ENCODE data around the gene HIRA.

HIRA gene

DNA sequence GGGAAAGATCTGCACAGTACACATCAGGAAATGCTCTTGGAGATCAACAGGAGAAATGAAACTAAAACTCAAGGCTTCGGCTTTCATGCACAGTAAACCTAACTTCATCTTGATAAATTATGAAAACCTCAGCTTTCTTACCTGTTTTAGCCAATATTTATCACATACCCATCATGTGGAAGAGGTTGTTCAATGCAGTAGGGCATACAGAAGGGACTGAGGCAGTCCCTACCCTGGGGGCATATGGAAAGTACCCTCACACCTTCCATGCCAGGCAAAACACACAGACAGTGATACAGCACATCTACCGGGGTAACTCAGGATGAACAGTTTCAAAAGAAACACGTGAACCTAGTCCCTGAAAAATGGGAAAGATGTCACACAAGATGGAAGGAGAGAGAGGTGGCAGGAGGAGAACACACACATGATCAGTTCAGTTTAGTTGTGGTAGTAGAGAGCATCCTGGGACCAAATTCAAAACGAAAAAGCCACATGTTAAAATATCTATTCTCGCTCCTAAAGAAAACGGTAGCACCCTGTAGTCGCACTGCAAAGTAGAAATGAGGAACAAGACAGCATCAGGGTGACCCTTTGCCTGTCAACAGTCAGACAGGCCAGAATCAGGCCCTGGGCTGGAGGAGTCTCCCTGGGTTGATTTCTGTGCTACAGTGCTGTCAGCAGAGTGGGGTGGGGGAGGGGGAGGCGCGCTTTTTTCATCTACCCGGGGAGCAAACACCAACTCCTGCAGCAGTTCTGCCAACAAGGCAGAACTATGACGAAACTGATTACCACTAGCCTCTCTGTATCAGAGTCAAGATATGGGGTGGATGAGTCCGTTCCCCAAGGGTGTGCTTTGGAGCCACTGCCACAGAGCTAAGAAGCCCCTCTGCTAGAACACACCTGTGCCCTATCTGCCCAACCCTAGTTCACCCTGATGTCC, 1.3 kb downstream of the HIRA start:
- in situ Hi-C loops (cut with MboI; ENCODE audit: low sequenced_read_pairs): loop anchor here (25.0 kb wide), 2 partner anchors 432 to 468 kb away; partner anchors contain the start of genes GNB1L and RTL10
- DNase-seq (ENCODE audit: low spot score in 2 of 2): peak in 1 of 2 experiments; percentile 58
- Histone ChIP-seq H3K4me1 (peaks cover 13% of the 10 kb centered on the region), H3K36me3 (replicated peaks) (peaks cover 26% of the 10 kb centered on the region), H3K4me3 (peak overlapping the region; percentile 89), H3K27me3 (ENCODE audit: low read depth) (no peaks in the 10 kb centered on the region), H3K9me3 (no peaks in the 10 kb centered on the region)

- H3K4me1 ChIP-seq: peaks cover 3% of the 10 kb centered on the region; the same call in 1 of the 2 replicates
- H3K9me3 ChIP-seq: no peaks in the 10 kb centered on the region
- H3K27me3 ChIP-seq (ENCODE audit: low read depth): no peaks in the 10 kb centered on the region
- no peak overlapping the region for H3K4me3 ChIP-seq
- no peak for DNase-seq (ENCODE audit: low spot score in 2 of 2)
- H3K36me3 ChIP-seq (replicated peaks): peaks cover 8% of the 10 kb centered on the region
- in situ Hi-C loops (cut with MboI; ENCODE audit: low sequenced_read_pairs): loop anchor here (25.0 kb wide), 1 partner anchor 88 kb away; the partner anchor contains the start of gene CLDN5
These were observed 7.4 kb downstream of the HIRA start for GRCh38 chr22:19424186-19424500.

GRCh38 chr22:19422440-19423301, 8.9 kb downstream of the HIRA start:
- in situ Hi-C loops (cut with MboI; ENCODE audit: low sequenced_read_pairs): loop anchor here (25.0 kb wide), 1 partner anchor 90 kb away; the partner anchor contains the start of gene CLDN5

GRCh38 chr22:19420321-19420720, 11.2 kb downstream of the HIRA start:
- no peaks in the 10 kb centered on the region for H3K27me3 ChIP-seq (ENCODE audit: low read depth)
- H3K4me1 ChIP-seq: peaks cover 3% of the 10 kb centered on the region; the same call in 1 of the 2 replicates
- in situ Hi-C loops (cut with MboI; ENCODE audit: low sequenced_read_pairs): loop anchor here (25.0 kb wide), 1 partner anchor 92 kb away; the partner anchor contains the start of gene CLDN5
- DNase-seq (ENCODE audit: low spot score in 2 of 2): no peak
- H3K36me3 ChIP-seq (replicated peaks): peaks cover 6% of the 10 kb centered on the region
- H3K4me3 ChIP-seq: no peak overlapping the region
- H3K9me3 ChIP-seq: no peaks in the 10 kb centered on the region

More at GRCh38 chr22:19422440-19423301, 8.9 kb downstream of the HIRA start:
- peaks cover 7% of the 10 kb centered on the region for H3K36me3 ChIP-seq (replicated peaks)
- peaks cover 3% of the 10 kb centered on the region; the same call in 1 of the 2 replicates for H3K4me1 ChIP-seq
- H3K27me3 ChIP-seq (ENCODE audit: low read depth): no peaks in the 10 kb centered on the region
- H3K9me3 ChIP-seq: no peaks in the 10 kb centered on the region
- H3K4me3 ChIP-seq: no peak overlapping the region
- no peak for DNase-seq (ENCODE audit: low spot score in 2 of 2)

GRCh38 chr22:19419464-19420178, 11.9 kb downstream of the HIRA start:
- peaks cover 3% of the 10 kb centered on the region; the same call in 1 of the 2 replicates for H3K4me1 ChIP-seq
- peak in 1 of 2 experiments; percentile 15 for DNase-seq (ENCODE audit: low spot score in 2 of 2)
- H3K4me3 ChIP-seq: no peak overlapping the region
- in situ Hi-C loops (cut with MboI; ENCODE audit: low sequenced_read_pairs): loop anchor here (25.0 kb wide), 1 partner anchor 93 kb away; the partner anchor contains the start of gene CLDN5
- no peaks in the 10 kb centered on the region for H3K9me3 ChIP-seq
- no peaks in the 10 kb centered on the region for H3K27me3 ChIP-seq (ENCODE audit: low read depth)
- 0 out of 2 replicates have a peak, but pooled peaks cover 3% of the 10 kb centered on the region for H3K36me3 ChIP-seq (replicated peaks)

DNA sequence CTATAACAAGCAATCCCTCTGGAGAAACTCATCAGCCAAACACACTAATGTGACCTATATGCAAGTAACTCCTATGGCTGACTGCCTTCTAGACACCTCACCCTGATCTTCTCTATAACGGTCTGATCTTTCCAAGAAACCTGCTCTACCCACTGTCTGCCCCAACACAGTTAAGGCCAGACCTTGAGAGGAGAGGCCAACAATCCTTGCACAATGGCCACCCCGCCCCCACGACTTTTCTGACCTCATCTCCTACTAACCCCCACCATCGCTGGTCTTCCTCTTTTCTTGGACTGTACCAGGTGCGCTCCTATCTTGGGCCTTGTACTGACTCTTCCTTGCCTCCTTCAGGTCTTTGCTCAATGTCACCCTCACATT, 12.5 kb downstream of the HIRA start:
- in situ Hi-C loops (cut with MboI; ENCODE audit: low sequenced_read_pairs): loop anchor here (25.0 kb wide), 1 partner anchor 93 kb away; the partner anchor contains the start of gene CLDN5
- H3K9me3 ChIP-seq: no peaks in the 10 kb centered on the region
- DNase-seq (ENCODE audit: low spot score in 2 of 2): no peak
- no peak overlapping the region for H3K4me3 ChIP-seq
- no peaks in the 10 kb centered on the region for H3K27me3 ChIP-seq (ENCODE audit: low read depth)
- H3K36me3 ChIP-seq (replicated peaks): 0 out of 2 replicates have a peak, but pooled peaks cover 3% of the 10 kb centered on the region
- peaks cover 3% of the 10 kb centered on the region; the same call in 1 of the 2 replicates for H3K4me1 ChIP-seq

DNA sequence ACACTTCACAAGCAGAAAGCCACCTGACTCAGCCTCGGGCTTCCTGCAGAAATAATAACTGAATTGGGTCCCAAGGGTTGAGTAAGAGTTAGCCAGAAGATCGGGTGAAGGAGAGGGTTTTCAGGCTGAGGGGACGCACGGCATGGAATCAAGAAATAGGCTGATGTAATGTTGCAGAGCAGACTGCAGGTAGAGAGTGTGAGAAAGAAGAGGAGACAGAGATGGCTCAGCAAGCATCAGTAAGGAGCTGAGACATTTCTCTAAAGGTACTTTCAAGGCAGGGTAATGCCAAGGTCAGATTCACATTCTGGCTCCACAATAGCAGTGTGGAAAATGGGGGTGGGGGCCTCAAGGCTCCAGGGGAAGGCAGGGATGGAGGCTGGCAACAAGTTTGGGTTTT, 18.6 kb downstream of the HIRA start:
- Histone ChIP-seq H3K9me3 (no peaks in the 10 kb centered on the region), H3K27me3 (ENCODE audit: low read depth) (no peaks in the 10 kb centered on the region), H3K4me1 (no peaks in the 10 kb centered on the region), H3K4me3 (no peak overlapping the region), H3K36me3 (replicated peaks) (peaks cover 24% of the 10 kb centered on the region)
- no peak for DNase-seq (ENCODE audit: low spot score in 2 of 2)
- in situ Hi-C loops (cut with MboI; ENCODE audit: low sequenced_read_pairs): loop anchor here (25.0 kb wide), 1 partner anchor 99 kb away; the partner anchor contains the start of gene CLDN5

DNA sequence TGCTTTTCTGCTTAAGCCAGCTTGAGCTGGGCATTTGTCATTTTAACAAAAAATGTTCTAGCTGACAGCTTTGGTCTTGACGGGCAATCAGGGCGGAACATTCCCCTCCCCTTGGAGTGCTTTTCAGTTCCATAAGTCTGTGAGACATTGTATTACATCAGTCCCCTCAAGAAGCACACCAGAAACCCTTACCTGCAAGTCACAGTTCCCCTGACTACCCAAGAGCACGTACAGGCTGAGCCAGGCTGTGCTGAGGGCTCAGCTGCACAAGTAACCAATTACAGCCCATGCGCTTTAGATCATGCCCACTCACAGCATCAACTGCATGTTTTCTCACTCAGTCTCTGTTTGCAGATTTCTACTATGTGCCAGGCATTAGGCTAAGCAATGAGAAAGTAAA, 19.1 kb downstream of the HIRA start:
- no peaks in the 10 kb centered on the region for H3K27me3 ChIP-seq (ENCODE audit: low read depth)
- H3K4me1 ChIP-seq: no peaks in the 10 kb centered on the region
- H3K9me3 ChIP-seq: no peaks in the 10 kb centered on the region
- H3K36me3 ChIP-seq (replicated peaks): peaks cover 29% of the 10 kb centered on the region
- in situ Hi-C loops (cut with MboI; ENCODE audit: low sequenced_read_pairs): loop anchor here (25.0 kb wide), 1 partner anchor 100 kb away; the partner anchor contains the start of gene CLDN5
- no peak overlapping the region for H3K4me3 ChIP-seq
- DNase-seq (ENCODE audit: low spot score in 2 of 2): no peak

- DNase-seq (ENCODE audit: low spot score in 2 of 2): no peak
- no peak overlapping the region for H3K4me3 ChIP-seq
- in situ Hi-C loops (cut with MboI; ENCODE audit: low sequenced_read_pairs): loop anchor here (25.0 kb wide), 1 partner anchor 101 kb away; the partner anchor contains the start of gene CLDN5
- H3K36me3 ChIP-seq (replicated peaks): peaks cover 37% of the 10 kb centered on the region
- H3K9me3 ChIP-seq: no peaks in the 10 kb centered on the region
- H3K27me3 ChIP-seq (ENCODE audit: low read depth): no peaks in the 10 kb centered on the region
- no peaks in the 10 kb centered on the region for H3K4me1 ChIP-seq
These were observed 19.9 kb downstream of the HIRA start for GRCh38 chr22:19411690-19412045.

- in situ Hi-C loops (cut with MboI; ENCODE audit: low sequenced_read_pairs): loop anchor here (25.0 kb wide), 1 partner anchor 101 kb away; the partner anchor contains the start of gene CLDN5
- Histone ChIP-seq H3K4me3 (no peak overlapping the region), H3K36me3 (replicated peaks) (peaks cover 42% of the 10 kb centered on the region), H3K9me3 (no peaks in the 10 kb centered on the region), H3K27me3 (ENCODE audit: low read depth) (no peaks in the 10 kb centered on the region), H3K4me1 (no peaks in the 10 kb centered on the region)
- no peak for DNase-seq (ENCODE audit: low spot score in 2 of 2)
These were observed 20.4 kb downstream of the HIRA start for GRCh38 chr22:19410941-19411689.

- Histone ChIP-seq H3K4me3 (no peak overlapping the region), H3K27me3 (ENCODE audit: low read depth) (no peaks in the 10 kb centered on the region), H3K4me1 (no peaks in the 10 kb centered on the region), H3K36me3 (replicated peaks) (peaks cover 55% of the 10 kb centered on the region), H3K9me3 (no peaks in the 10 kb centered on the region)
- in situ Hi-C loops (cut with MboI; ENCODE audit: low sequenced_read_pairs): loop anchor here (5.0 to 25.0 kb wide), 3 partner anchors 63 to 219 kb away; partner anchors contain the start of gene CLDN5
- DNase-seq (ENCODE audit: low spot score in 2 of 2): peak in 1 of 2 experiments; percentile 15
These were observed 23.6 kb downstream of the HIRA start for GRCh38 chr22:19407649-19408606.
